Measurements from ENCODE around the gene DIO3. TPM values are rescaled to one million over a fixed set of nuclear protein-coding genes. Genes with fewer than 3 reads are reported as not detected.

Gene DIO3
- total RNA-seq, 1 experiment from 2014 or later, result 4.4 TPM

- Histone ChIP-seq H3K27ac (ENCODE audit: low read length) (no peak overlapping the region), H3K36me3 (ENCODE audit: control insufficient read depth, insufficient read depth, low read length) (no peaks in the 10 kb centered on the region), H3K27me3 (ENCODE audit: control insufficient read depth, insufficient read depth, low read length) (no peaks in the 10 kb centered on the region), H3K4me3 (ENCODE audit: low read depth in 2 of 2, low read length in 2 of 2) (no peak overlapping the region), H3K9me3 (ENCODE audit: control insufficient read depth, insufficient read depth, low read depth, low read length) (no peaks in the 10 kb centered on the region), H3K4me1 (ENCODE audit: control insufficient read depth, insufficient read depth, low read length) (no peaks in the 10 kb centered on the region)
- CTCF ChIA-PET, result no interaction called here
- no peak for ATAC-seq
- POLR2A ChIA-PET, result no interaction called here
- TF ChIP-seq TCF7L2 (IDR thresholded peaks at IDR 0.05; ENCODE audit: low read depth, low read length) (no peak), CTCF (IDR thresholded peaks at IDR 0.05) (no peak)
- intact Hi-C loops (cut with micrococcal nuclease; ENCODE audit: unreplicated experiment), result no loop called here
- in situ Hi-C loops (cut with HindIII; ENCODE audit: low pct_unique_long_range_greater_than_20kb, low sequenced_read_pairs), result no loop called here
- BruUV-seq (replicated peaks), result no TSS peak
- no peak for DNase-seq (ENCODE audit: low read depth, low spot score)
Observed at GRCh38 chr14:101575581-101575980, 14.3 kb downstream of the DIO3 start.

GRCh38 chr14:101577221-101577909 lies 16.1 kb downstream of the DIO3 start:
- Histone ChIP-seq H3K4me3 (ENCODE audit: low read depth in 2 of 2, low read length in 2 of 2) (no peak overlapping the region), H3K36me3 (ENCODE audit: control insufficient read depth, insufficient read depth, low read length) (no peaks in the 10 kb centered on the region), H3K9me3 (ENCODE audit: control insufficient read depth, insufficient read depth, low read depth, low read length) (no peaks in the 10 kb centered on the region), H3K4me1 (ENCODE audit: control insufficient read depth, insufficient read depth, low read length) (no peaks in the 10 kb centered on the region), H3K27me3 (ENCODE audit: control insufficient read depth, insufficient read depth, low read length) (no peaks in the 10 kb centered on the region), H3K27ac (ENCODE audit: low read length) (no peak overlapping the region)
- CTCF ChIA-PET, result no interaction called here
- POLR2A ChIA-PET, result no interaction called here
- in situ Hi-C loops (cut with HindIII; ENCODE audit: low pct_unique_long_range_greater_than_20kb, low sequenced_read_pairs) (no loop called here), intact Hi-C loops (cut with micrococcal nuclease; ENCODE audit: unreplicated experiment) (no loop called here)
- ATAC-seq, result 0 out of 2 replicates have a peak, but pooled peaks have one; percentile 26
- TF ChIP-seq CTCF (IDR thresholded peaks at IDR 0.05) (no peak), REST (IDR thresholded peaks at IDR 0.05; ENCODE audit: insufficient read depth in 1 of 2, low read depth in 2 of 2, low read length in 1 of 2) (no peak), POLR2AphosphoS5 (IDR thresholded peaks at IDR 0.05; ENCODE audit: low read depth, low read length) (no peak), TCF7L2 (IDR thresholded peaks at IDR 0.05; ENCODE audit: low read depth, low read length) (no peak), SIN3A (IDR thresholded peaks at IDR 0.05; ENCODE audit: borderline replicate concordance, insufficient read depth, low read depth, low read length) (no peak)
- no peak for DNase-seq (ENCODE audit: low read depth, low spot score)
- no TSS peak for BruUV-seq (replicated peaks)
